Neural cell (in vitro differentiated cells): Measurements from ENCODE around the gene HOXA3. TPM values are rescaled to one million over a fixed set of nuclear protein-coding genes. Genes with fewer than 3 reads are reported as not detected.

ENCODE experiments used
- H2AFZ ChIP-seq: fragments of 200-600, 300-800 bp; sonication (generic), shearing (Covaris generic); 2 replicates; pipeline ENCODE4 v1.6.0; 2014; ENCODE audit warnings: low read depth, mild to moderate bottlenecking, antibody characterized with exemption, low read length, moderate library complexity
- H3F3A ChIP-seq: fragments of 200-600 bp; shearing (Covaris generic); 2 replicates; pipeline ENCODE4 v1.6.1; 2016; ENCODE audit warnings: mild to moderate bottlenecking, moderate library complexity, mixed read lengths, antibody characterized with exemption, low read length; ENCODE audit not compliant: insufficient read depth, poor library complexity, severe bottlenecking
- H3K27ac ChIP-seq: fragments of 200-600, 300-800 bp; sonication (generic), shearing (Covaris generic); 2 replicates; pipeline ENCODE4 v1.5.1; 2014; ENCODE audit warnings: mild to moderate bottlenecking, low read length, moderate library complexity
- H3K27me3 ChIP-seq: fragments of 300-800, 200-600 bp; sonication (generic), shearing (Covaris generic); 2 replicates; pipeline ENCODE4 v1.6.0; 2014; ENCODE audit warnings: mild to moderate bottlenecking, low read depth, low read length, moderate library complexity; ENCODE audit not compliant: insufficient read depth
- H3K36me3 ChIP-seq: fragments of 300-800, 200-600 bp; sonication (generic), shearing (Covaris generic); 2 replicates; pipeline ENCODE4 v1.5.1; 2014; ENCODE audit warnings: mild to moderate bottlenecking, antibody characterized with exemption, low read length, moderate library complexity; ENCODE audit not compliant: insufficient read depth
- H3K4me2 ChIP-seq: fragments of 300-800, 200-600 bp; sonication (generic), shearing (Covaris generic); 2 replicates; pipeline ENCODE4 v1.6.0; 2014; ENCODE audit warnings: mild to moderate bottlenecking, low read length
- H3K4me3 ChIP-seq: fragments of 300-800, 200-600 bp; sonication (generic), shearing (Covaris generic); 2 replicates; pipeline ENCODE4 v1.5.1; 2014; ENCODE audit warnings: mild to moderate bottlenecking, low read length, moderate library complexity
- H3K79me2 ChIP-seq: fragments of 200-600 bp; shearing (Covaris generic); replicated peaks from 2 replicates; pipeline ENCODE4 v1.6.0; 2014; ENCODE audit warnings: mild to moderate bottlenecking, low read length, moderate library complexity; ENCODE audit not compliant: insufficient read depth
- H3K9ac ChIP-seq: fragments of 300-800, 200-600 bp; sonication (generic), shearing (Covaris generic); 2 replicates; pipeline ENCODE4 v1.6.1; 2016; ENCODE audit warnings: mild to moderate bottlenecking, low read length, mixed read lengths
- H3K9me2 ChIP-seq: fragments of 200-600 bp; shearing (Covaris generic); 2 replicates; pipeline ENCODE4 v1.6.1; 2016; ENCODE audit warnings: mild to moderate bottlenecking, low read length, mixed read lengths; ENCODE audit not compliant: insufficient read depth
- H3K9me3 ChIP-seq: fragments of 200-600, 300-800 bp; sonication (generic), shearing (Covaris generic); 2 replicates; pipeline ENCODE4 v1.6.1; 2016; ENCODE audit warnings: mild to moderate bottlenecking, mixed run types, low read length, moderate library complexity, mixed read lengths
- H4K20me1 ChIP-seq: fragments of 200-600 bp; shearing (Covaris generic); 2 replicates; pipeline ENCODE4 v1.6.1; 2016; ENCODE audit warnings: mild to moderate bottlenecking, mixed run types; ENCODE audit not compliant: insufficient read depth
- CTCF ChIP-seq: fragments of 450-650 bp; IDR thresholded peaks from 2 replicates; pipeline ENCODE4 v1.5.1; 2014; ENCODE audit warnings: antibody characterized with exemption, mild to moderate bottlenecking, moderate library complexity; ENCODE audit not compliant: poor library complexity, severe bottlenecking
- EP300 ChIP-seq: fragments of 450-650 bp; conservative IDR thresholded peaks from 2 replicates; pipeline ENCODE4 v1.6.1; 2014; ENCODE audit warnings: antibody characterized with exemption, mild to moderate bottlenecking, moderate library complexity; ENCODE audit not compliant: poor library complexity, severe bottlenecking
- EZH2 ChIP-seq: fragments of 200-600, 300-800 bp; shearing (Covaris generic), sonication (generic); IDR thresholded peaks from 2 replicates; pipeline ENCODE4 v1.6.1; 2014; ENCODE audit warnings: antibody characterized with exemption, low read length, borderline replicate concordance, mild to moderate bottlenecking; ENCODE audit not compliant: insufficient read depth, poor library complexity, severe bottlenecking
- MXI1 ChIP-seq: fragments of 450-650 bp; conservative IDR thresholded peaks from 2 replicates; pipeline ENCODE4 v1.6.1; 2014; ENCODE audit warnings: antibody characterized with exemption, mild to moderate bottlenecking; ENCODE audit not compliant: poor library complexity, severe bottlenecking
- POLR2AphosphoS5 ChIP-seq: IDR thresholded peaks from 2 replicates; pipeline ENCODE4 v1.6.1; 2012
- RAD21 ChIP-seq: fragments of 450-650 bp; conservative IDR thresholded peaks from 2 replicates; pipeline ENCODE4 v1.6.1; 2014; ENCODE audit warnings: antibody characterized with exemption, mild to moderate bottlenecking, moderate library complexity
- REST ChIP-seq: IDR thresholded peaks from 2 replicates; pipeline ENCODE4 v1.6.1; 2012; ENCODE audit warnings: borderline replicate concordance
- SMC3 ChIP-seq: fragments of 450-650 bp; conservative IDR thresholded peaks from 2 replicates; pipeline ENCODE4 v1.6.1; 2014; ENCODE audit warnings: antibody characterized with exemption, mild to moderate bottlenecking, moderate library complexity; ENCODE audit not compliant: poor library complexity
- TAF1 ChIP-seq: IDR thresholded peaks from 2 replicates; pipeline ENCODE4 v1.6.1; 2012; ENCODE audit warnings: low read depth
- polyA plus RNA-seq: library from polyadenylated mRNA; depleted of rRNA; stranded (reverse); fragments of >200 nt; gene quantifications from 2 replicates; pipeline ENCODE4 v1.2.3, GENCODE V29; 2014

The HOXA3 gene
- polyA plus RNA-seq, 1 donor from 2014 or later = not detected

- Histone ChIP-seq H3K79me2 (no peaks in the 10 kb centered on the region), H3K27ac (no peak overlapping the region), H3K36me3 (no peaks in the 10 kb centered on the region), H4K20me1 (no peaks in the 10 kb centered on the region), H3K4me2 (no peak overlapping the region), H2AFZ (no peak overlapping the region), H3K27me3 (peaks cover 100% of the 10 kb centered on the region), H3K9me2 (no peaks in the 10 kb centered on the region), H3K9ac (no peak overlapping the region), H3F3A (no peaks in the 10 kb centered on the region), H3K9me3 (peaks cover 6% of the 10 kb centered on the region), H3K4me3 (no peak overlapping the region)
- TF ChIP-seq SMC3 (no peak), EZH2 (peak; percentile 61)
Observed at GRCh38 chr7:27187475-27188385, 35.3 kb upstream of the HOXA3 start.

GRCh38 chr7:27186668-27187474 is 34.5 kb upstream of the HOXA3 start:
- no peak overlapping the region for H3K4me2 ChIP-seq
- no peaks in the 10 kb centered on the region for H4K20me1 ChIP-seq
- H3K9me3 ChIP-seq = peaks cover 6% of the 10 kb centered on the region
- no peaks in the 10 kb centered on the region for H3K9me2 ChIP-seq
- H3K27me3 ChIP-seq = peaks cover 100% of the 10 kb centered on the region
- H3K9ac ChIP-seq = no peak overlapping the region
- H3K4me3 ChIP-seq = no peak overlapping the region
- no peak overlapping the region for H3K27ac ChIP-seq
- no peaks in the 10 kb centered on the region for H3K36me3 ChIP-seq
- no peak for TF ChIP-seq SMC3
- no peak for TF ChIP-seq EZH2
- no peak for TF ChIP-seq RAD21
- no peak for TF ChIP-seq EP300
- TF ChIP-seq REST = no peak
- TF ChIP-seq POLR2AphosphoS5 = no peak
- TF ChIP-seq MXI1 = no peak
- TF ChIP-seq TAF1 = no peak
- no peak for TF ChIP-seq CTCF
- no peaks in the 10 kb centered on the region for H3F3A ChIP-seq
- H2AFZ ChIP-seq = no peak overlapping the region
- no peaks in the 10 kb centered on the region for H3K79me2 ChIP-seq
